GM12878 (cell line): ENCODE data around the gene B3GNT7. TPM values are rescaled to one million over a fixed set of nuclear protein-coding genes. Genes with fewer than 3 reads are reported as not detected.

Experiments
- ATAC-seq: fragments of 200-7000 bp; cut with Tn5 transposase; 3 replicates; pipeline ENCODE4 v1.9.1; 2020; ENCODE audit warnings: mild to moderate bottlenecking, moderate library complexity
- BruUV-seq: library from RNA; stranded (reverse); fragments of 400-500 nt; replicated peaks from 2 replicates; lab custom pipeline; 2021; lab: Mats Ljungman, UMichigan
- CTCF ChIA-PET: fragments of 300-600 bp; sonication (Branson Sonifier 250); formaldehyde crosslinking; extraction: SDS; loops from one replicate; lab custom pipeline; 2021; ENCODE audit warnings: inconsistent platforms; lab: Yijun Ruan, JAX
- POLR2A ChIA-PET: fragments of 350-600 bp; formaldehyde crosslinking; extraction: SDS; loops from one replicate; lab custom pipeline; 2021; ENCODE audit warnings: inconsistent platforms; lab: Charles Lee
- RAD21 ChIA-PET: fragments of 300-600 bp; sonication (Branson Sonifier 250); formaldehyde crosslinking; loops from one replicate; lab custom pipeline; 2023; ENCODE audit warnings: antibody characterized with exemption; ENCODE audit not compliant: unreplicated experiment; lab: Charles Lee
- SMC1A ChIA-PET: fragments of 300-600 bp; sonication (Branson Sonifier 250); formaldehyde crosslinking; loops from one replicate; lab custom pipeline; 2023; ENCODE audit not compliant: unreplicated experiment, uncharacterized antibody; lab: Charles Lee
- DNase-seq: peaks from one replicate; pipeline ENCODE4 v3.0.0-alpha.2; 2011; ENCODE audit warnings: low read depth, low spot score
- FAIRE-seq: peaks from 3 replicates; lab custom pipeline; 2011; peaks lifted over from hg19 to GRCh38; lab: Jason Lieb, UNC
- H2AFZ ChIP-seq: 2 replicates; pipeline ENCODE4 v1.6.0; 2011; ENCODE audit warnings: low read depth, low read length, control low read depth; ENCODE audit not compliant: control insufficient read depth
- H3K27ac ChIP-seq: 2 replicates; pipeline ENCODE4 v1.5.1; 2011; ENCODE audit warnings: control low read depth; ENCODE audit not compliant: control insufficient read depth, insufficient read depth
- H3K27me3 ChIP-seq, 2 experiments: replicated peaks in 1 of 2; 2 replicates each; pipeline versions ENCODE4 v1.6.0 to v1.6.1; 2011; ENCODE audit warnings: low read length in 1 of 2; ENCODE audit not compliant: control insufficient read depth in 2 of 2, insufficient read depth in 2 of 2
- H3K36me3 ChIP-seq, 2 experiments: 2 replicates each; pipeline ENCODE4 v1.5.1; 2011; ENCODE audit warnings: low read length in 1 of 2; ENCODE audit not compliant: control insufficient read depth in 2 of 2, insufficient read depth in 2 of 2
- H3K4me1 ChIP-seq: 2 replicates; pipeline ENCODE4 v1.6.1; 2011; ENCODE audit warnings: mild to moderate bottlenecking, low read length, moderate library complexity, mixed read lengths; ENCODE audit not compliant: control insufficient read depth, insufficient read depth
- H3K4me2 ChIP-seq: 2 replicates; pipeline ENCODE4 v1.6.0; 2011; ENCODE audit warnings: control low read depth; ENCODE audit not compliant: control insufficient read depth, insufficient read depth
- H3K4me3 ChIP-seq: fragments of 200-600 bp; sonication (generic); 2 replicates; pipeline ENCODE4 v1.5.1; 2016
- H3K79me2 ChIP-seq: 2 replicates; pipeline ENCODE4 v1.6.0; 2011; ENCODE audit warnings: low read length; ENCODE audit not compliant: control insufficient read depth, insufficient read depth
- H3K9ac ChIP-seq: 2 replicates; pipeline ENCODE4 v1.8.0; 2011; ENCODE audit warnings: low read length, control low read depth, mixed read lengths; ENCODE audit not compliant: control insufficient read depth, insufficient read depth
- H3K9me3 ChIP-seq: replicated peaks from 3 replicates; pipeline ENCODE4 v1.5.1; 2011; ENCODE audit warnings: mild to moderate bottlenecking, low read length; ENCODE audit not compliant: control insufficient read depth, insufficient read depth
- H4K20me1 ChIP-seq: 2 replicates; pipeline ENCODE4 v1.6.0; 2011; ENCODE audit not compliant: control insufficient read depth, insufficient read depth
- BCL3 ChIP-seq: IDR thresholded peaks from 2 replicates; pipeline ENCODE4 v1.6.1; 2011; ENCODE audit warnings: borderline replicate concordance, low read depth, mild to moderate bottlenecking, moderate library complexity, low read length; ENCODE audit not compliant: insufficient read depth, poor library complexity, severe bottlenecking
- BHLHE40 ChIP-seq, 2 experiments: fragments of 450-650 bp in 1 of 2; IDR thresholded peaks; 2 replicates each; pipeline ENCODE4 v1.6.1; 2011 to 2017; ENCODE audit warnings: low read depth in 2 of 2, borderline replicate concordance in 1 of 2, improper control_type of control experiment in 1 of 2, low read length in 1 of 2, mild to moderate bottlenecking in 1 of 2
- CHD4 ChIP-seq: fragments of 200-600 bp; sonication (generic); IDR thresholded peaks from 2 replicates; pipeline ENCODE4 v1.6.1; 2016; ENCODE audit warnings: mild to moderate bottlenecking
- DPF2 ChIP-seq: fragments of 450-650 bp; IDR thresholded peaks from 2 replicates; pipeline ENCODE4 v1.6.1; 2017; ENCODE audit warnings: mild to moderate bottlenecking
- E4F1 ChIP-seq: fragments of 450-650 bp; IDR thresholded peaks from 2 replicates; pipeline ENCODE4 v1.6.1; 2018; ENCODE audit warnings: borderline replicate concordance, mild to moderate bottlenecking; ENCODE audit not compliant: partially characterized antibody
- ESRRA ChIP-seq: IDR thresholded peaks from 2 replicates; pipeline ENCODE4 v1.6.1; 2012; ENCODE audit warnings: mild to moderate bottlenecking, low read length, improper control_type of control experiment
- EZH2 ChIP-seq: IDR thresholded peaks from 2 replicates; pipeline ENCODE4 v1.6.1; 2012; ENCODE audit warnings: low read depth, mild to moderate bottlenecking, control low read depth, inconsistent platforms, low read length, borderline replicate concordance; ENCODE audit not compliant: control insufficient read depth
- FOXK2 ChIP-seq: fragments of 450-650 bp; IDR thresholded peaks from 2 replicates; pipeline ENCODE4 v1.6.1; 2017; ENCODE audit warnings: mild to moderate bottlenecking, moderate library complexity
- GABPA ChIP-seq: IDR thresholded peaks from 2 replicates; pipeline ENCODE4 v1.6.1; 2014; ENCODE audit warnings: antibody characterized with exemption, low read depth, mild to moderate bottlenecking, inconsistent platforms
- HDGF ChIP-seq: fragments of 450-650 bp; IDR thresholded peaks from 2 replicates; pipeline ENCODE4 v1.6.1; 2016; ENCODE audit warnings: antibody characterized with exemption
- HSF1 ChIP-seq: fragments of 150-350 bp; IDR thresholded peaks from 2 replicates; pipeline ENCODE4 v1.6.1; 2014; ENCODE audit warnings: mild to moderate bottlenecking, low read depth, low read length
- IKZF1 ChIP-seq: fragments of 450-650 bp; conservative IDR thresholded peaks from 2 replicates; pipeline ENCODE4 v1.6.1; 2017; ENCODE audit warnings: antibody characterized with exemption, mild to moderate bottlenecking
- MEF2B ChIP-seq: fragments of 450-650 bp; IDR thresholded peaks from 2 replicates; pipeline ENCODE4 v1.6.1; 2018; ENCODE audit warnings: mild to moderate bottlenecking, moderate library complexity; ENCODE audit not compliant: partially characterized antibody, poor library complexity, severe bottlenecking
- MTA2 ChIP-seq: fragments of 450-650 bp; IDR thresholded peaks from 2 replicates; pipeline ENCODE4 v1.6.1; 2016; ENCODE audit warnings: low read depth, mild to moderate bottlenecking, moderate library complexity
- RAD51 ChIP-seq: fragments of 450-650 bp; IDR thresholded peaks from 2 replicates; pipeline ENCODE4 v1.6.1; 2016; ENCODE audit warnings: moderate library complexity, mild to moderate bottlenecking, inconsistent platforms
- SMARCA5 ChIP-seq: fragments of 450-650 bp; IDR thresholded peaks from 2 replicates; pipeline ENCODE4 v1.6.1; 2017; ENCODE audit warnings: mild to moderate bottlenecking
- ZSCAN29 ChIP-seq: fragments of 450-650 bp; IDR thresholded peaks from 2 replicates; pipeline ENCODE4 v1.6.1; 2017; ENCODE audit warnings: mild to moderate bottlenecking, moderate library complexity
- WGBS: methylation state at CpG from one replicate; pipeline ENCODE4 v1.1.6; 2016; ENCODE audit warnings: low lambda C conversion rate; ENCODE audit not compliant: insufficient replicate concordance, insufficient coverage; ENCODE audit errors: missing lambda C conversion rate; 5-methylcytosine and 5-hydroxymethylcytosine counted together
- in situ Hi-C: fragments of 300-500 bp; cut with MboI; formaldehyde crosslinking; loops from 9 replicates; pipeline ENCODE4 v1.14.3; 2018; ENCODE audit warnings: mixed read lengths
- intact Hi-C: fragments of 100-400 bp; cut with micrococcal nuclease; formaldehyde crosslinking; loops from one replicate; pipeline ENCODE4 v1.14.2; 2022; ENCODE audit not compliant: unreplicated experiment
- polyA plus RNA-seq, 11 experiments: library from polyadenylated mRNA; depleted of rRNA in 4 of 11; unstranded in 6 of 11; stranded (reverse) in 5 of 11; fragments of >200 nt; fragmentation: Nextera tagmentation in 4 of 11; fragmentation: Illumina TruSeq in 1 of 11; extraction: Ambion mirVana in 4 of 11; extraction: Trizol in 1 of 11; gene quantifications; 1 replicate in 1 of 11; 2 replicates in 10 of 11; pipeline versions ENCODE4 v1.2.1 to v1.2.3, GENCODE V29; 2011 to 2016; ENCODE audit warnings: inconsistent platforms in 2 of 11, missing spikeins in 2 of 11, low read depth in 1 of 11
- total RNA-seq, 4 experiments: library from RNA; depleted of rRNA in 3 of 4; stranded (reverse); fragments of >200 nt in 3 of 4; fragmentation: Illumina TruSeq in 1 of 4; extraction: Trizol in 1 of 4; gene quantifications; 2 replicates each; pipeline versions ENCODE4 v1.2.1 to v1.2.3, GENCODE V29; 2013 to 2021

The B3GNT7 gene
- total and polyA plus RNA-seq, 10 of the 15 experiments (the other 5 are each of a cell fraction or from before 2014, with no cell fraction given): 0.91 to 12.6 (median 3.7) TPM

GRCh38 chr2:231383416-231384108 is 11.9 kb upstream of the B3GNT7 start:
- ChIA-PET CTCF (interaction anchor here (0.9 to 2.0 kb wide), 4 partner anchors 10 to 140 kb away, joined by 3 to 9 read pairs (median 4); no protein-coding TSS in a partner anchor), RAD21 (interaction anchor here (0.6 kb wide), 1 partner anchor 19 kb away, joined by 3 read pairs; no protein-coding TSS in a partner anchor), SMC1A (interaction anchor here (0.9 to 1.2 kb wide), 3 partner anchors 9 to 19 kb away, joined by 3 to 5 read pairs (median 4); no protein-coding TSS in a partner anchor), POLR2A (no interaction called here)
- intact Hi-C loops (no loop called here), in situ Hi-C loops (no loop called here)
- H3K79me2 ChIP-seq: no peaks in the 10 kb centered on the region
- no peaks in the 10 kb centered on the region for H3K36me3 ChIP-seq
- no peak overlapping the region for H3K4me2 ChIP-seq
- DNase-seq: no peak
- H4K20me1 ChIP-seq: no peaks in the 10 kb centered on the region
- no peaks in the 10 kb centered on the region for H3K4me1 ChIP-seq
- H3K4me3 ChIP-seq: no peak overlapping the region
- peaks cover 4% of the 10 kb centered on the region; the same call in 2 of the 3 replicates for H3K9me3 ChIP-seq
- no peak overlapping the region for H3K27ac ChIP-seq
- FAIRE-seq: no peak
- H2AFZ ChIP-seq: no peak overlapping the region
- H3K9ac ChIP-seq: no peak overlapping the region
- H3K27me3 ChIP-seq: no peaks in the 10 kb centered on the region
- peak; percentile 58 for ATAC-seq
- no TSS peak for BruUV-seq
- TF ChIP-seq MEF2B (peak; percentile 52), BHLHE40 (IDR thresholded peaks at IDR 0.05; ENCODE audit: borderline replicate concordance in 1 of 2, low read depth in 2 of 2, low read length in 1 of 2) (0 out of 4 replicates have a peak, but pooled peaks of 1 of the 2 experiments have one; percentile 14), IKZF1 (no peak), DPF2 (no peak), GABPA (no peak), MTA2 (no peak), CHD4 (no peak), ESRRA (no peak), ZSCAN29 (no peak), HSF1 (no peak), HDGF (no peak), SMARCA5 (no peak), E4F1 (no peak), RAD51 (no peak), BCL3 (no peak), EZH2 (no peak), FOXK2 (no peak)
- TF ChIP-seq, all 136 proteins: peak for 2
- WGBS: 46% methylated on average over 14 of the region's 15 CpGs
